Measurements from ENCODE around the gene PRPS2.

GRCh38 chrX:12747433-12747832, 43.8 kb upstream of the PRPS2 start:
- no peak for TF ChIP-seq POLR2AphosphoS5 (IDR thresholded peaks at IDR 0.05)
- no peak for TF ChIP-seq CTCF (IDR thresholded peaks at IDR 0.05)
- no peak for TF ChIP-seq POLR2A (IDR thresholded peaks at IDR 0.05)

All from transverse colon (tissue), 4 donors.